Measurements from ENCODE around the gene ZMYND11.

Gene ZMYND11

GRCh38 chr10:112246-112645, 23.0 kb upstream of the ZMYND11 start:
- no peak overlapping the region for H3K4me3 ChIP-seq (replicated peaks; ENCODE audit: insufficient read depth, low read length)
- H3K27me3 ChIP-seq (ENCODE audit: insufficient read depth, poor library complexity, severe bottlenecking) = no peaks in the 10 kb centered on the region
- TF ChIP-seq SPI1 (IDR thresholded peaks at IDR 0.05; ENCODE audit: borderline replicate concordance, low read depth) (no peak), GABPA (IDR thresholded peaks at IDR 0.05; ENCODE audit: low read depth) (no peak), POLR2AphosphoS5 (IDR thresholded peaks at IDR 0.05; ENCODE audit: low read depth) (no peak), REST (IDR thresholded peaks at IDR 0.05; ENCODE audit: insufficient replicate concordance, low read depth) (no peak), CTCF (IDR thresholded peaks at IDR 0.05; ENCODE audit: insufficient read depth, low read length) (no peak)
- no peak overlapping the region for H3K27ac ChIP-seq (replicated peaks)
- DNase-seq (ENCODE audit: low read depth in 1 of 2, low spot score in 1 of 2) = no peak

GRCh38 chr10:124874-125273, 10.4 kb upstream of the ZMYND11 start:
- Histone ChIP-seq H3K27me3 (ENCODE audit: insufficient read depth, poor library complexity, severe bottlenecking) (no peaks in the 10 kb centered on the region), H3K27ac (replicated peaks) (no peak overlapping the region), H3K4me3 (replicated peaks; ENCODE audit: insufficient read depth, low read length) (no peak overlapping the region)

More at GRCh38 chr10:124874-125273, 10.4 kb upstream of the ZMYND11 start:
- no peak for DNase-seq (ENCODE audit: low read depth in 1 of 2, low spot score in 1 of 2)
- TF ChIP-seq SPI1 (IDR thresholded peaks at IDR 0.05; ENCODE audit: borderline replicate concordance, low read depth) = no peak
- TF ChIP-seq REST (IDR thresholded peaks at IDR 0.05; ENCODE audit: insufficient replicate concordance, low read depth) = no peak
- TF ChIP-seq POLR2AphosphoS5 (IDR thresholded peaks at IDR 0.05; ENCODE audit: low read depth) = no peak
- no peak for TF ChIP-seq CTCF (IDR thresholded peaks at IDR 0.05; ENCODE audit: insufficient read depth, low read length)
- TF ChIP-seq GABPA (IDR thresholded peaks at IDR 0.05; ENCODE audit: low read depth) = no peak

All from HL-60 (cell line).